ENCODE data around the gene HOATZ. TPM values are rescaled to one million over a fixed set of nuclear protein-coding genes. Genes with fewer than 3 reads are reported as not detected.

HOATZ gene
- total and polyA plus RNA-seq, 2 donors from 2014 or later = not detected

GRCh38 chr11:111490496-111490895 lies 24.1 kb upstream of the HOATZ start:
- H3K36me3 ChIP-seq (ENCODE audit: control insufficient read depth in 2 of 3, insufficient read depth in 3 of 3, low read length in 3 of 3) = no peaks in the 10 kb centered on the region
- intact Hi-C loops (cut with DNase I) = no loop called here
- TF ChIP-seq CTCF (IDR thresholded peaks at IDR 0.05; ENCODE audit: borderline replicate concordance, extremely low read depth, insufficient read depth) = no peak
- no peak overlapping the region for H3K27ac ChIP-seq (ENCODE audit: low read depth in 2 of 2, low read length in 2 of 2)
- FAIRE-seq = no peak
- H3K9ac ChIP-seq (ENCODE audit: low read length in 3 of 3) = no peak overlapping the region
- no peaks in the 10 kb centered on the region for H3K4me1 ChIP-seq (ENCODE audit: control insufficient read depth in 2 of 3, insufficient read depth in 2 of 3, low read depth in 1 of 3, low read length in 3 of 3)
- no peaks in the 10 kb centered on the region for H3K27me3 ChIP-seq (ENCODE audit: control insufficient read depth, insufficient read depth, low read length)
- DNase-seq = no peak
- H3K9me3 ChIP-seq (ENCODE audit: control insufficient read depth in 2 of 3, insufficient read depth in 1 of 3, low read length in 3 of 3) = peaks cover 0 to 7% (median 0%) of the 10 kb centered on the region in 3 donors
- H3K4me3 ChIP-seq (ENCODE audit: low read length in 3 of 3) = no peak overlapping the region

GRCh38 chr11:111494040-111494439 lies 20.5 kb upstream of the HOATZ start:
- FAIRE-seq = no peak
- H3K27ac ChIP-seq (ENCODE audit: low read depth in 2 of 2, low read length in 2 of 2) = no peak overlapping the region
- no peaks in the 10 kb centered on the region for H3K27me3 ChIP-seq (ENCODE audit: control insufficient read depth, insufficient read depth, low read length)
- no peaks in the 10 kb centered on the region for H3K36me3 ChIP-seq (ENCODE audit: control insufficient read depth in 2 of 3, insufficient read depth in 3 of 3, low read length in 3 of 3)
- no peak overlapping the region for H3K9ac ChIP-seq (ENCODE audit: low read length in 3 of 3)
- H3K4me1 ChIP-seq (ENCODE audit: control insufficient read depth in 2 of 3, insufficient read depth in 2 of 3, low read depth in 1 of 3, low read length in 3 of 3) = no peaks in the 10 kb centered on the region
- H3K9me3 ChIP-seq (ENCODE audit: control insufficient read depth in 2 of 3, insufficient read depth in 1 of 3, low read length in 3 of 3) = no peaks in the 10 kb centered on the region
- intact Hi-C loops (cut with DNase I) = no loop called here
- TF ChIP-seq CTCF (IDR thresholded peaks at IDR 0.05; ENCODE audit: borderline replicate concordance, extremely low read depth, insufficient read depth) = no peak
- no peak for DNase-seq
- H3K4me3 ChIP-seq (ENCODE audit: low read length in 3 of 3) = no peak overlapping the region

- FAIRE-seq = no peak
- intact Hi-C loops (cut with DNase I) = no loop called here
- Histone ChIP-seq H3K27me3 (ENCODE audit: control insufficient read depth, insufficient read depth, low read length) (no peaks in the 10 kb centered on the region), H3K27ac (ENCODE audit: low read depth in 2 of 2, low read length in 2 of 2) (no peak overlapping the region), H3K9me3 (ENCODE audit: control insufficient read depth in 2 of 3, insufficient read depth in 1 of 3, low read length in 3 of 3) (no peaks in the 10 kb centered on the region), H3K36me3 (ENCODE audit: control insufficient read depth in 2 of 3, insufficient read depth in 3 of 3, low read length in 3 of 3) (no peaks in the 10 kb centered on the region), H3K4me1 (ENCODE audit: control insufficient read depth in 2 of 3, insufficient read depth in 2 of 3, low read depth in 1 of 3, low read length in 3 of 3) (no peaks in the 10 kb centered on the region), H3K4me3 (ENCODE audit: low read length in 3 of 3) (no peak overlapping the region), H3K9ac (ENCODE audit: low read length in 3 of 3) (no peak overlapping the region)
- TF ChIP-seq CTCF (IDR thresholded peaks at IDR 0.05; ENCODE audit: borderline replicate concordance, extremely low read depth, insufficient read depth) = no peak
- no peak for DNase-seq
Measured at GRCh38 chr11:111499483-111499882, 15.1 kb upstream of the HOATZ start.

- no peak for DNase-seq
- no peaks in the 10 kb centered on the region for H3K27me3 ChIP-seq (ENCODE audit: control insufficient read depth, insufficient read depth, low read length)
- intact Hi-C loops (cut with DNase I) = no loop called here
Measured at GRCh38 chr11:111500481-111500880, 14.1 kb upstream of the HOATZ start.

More at GRCh38 chr11:111500481-111500880, 14.1 kb upstream of the HOATZ start:
- no peaks in the 10 kb centered on the region for H3K36me3 ChIP-seq (ENCODE audit: control insufficient read depth in 2 of 3, insufficient read depth in 3 of 3, low read length in 3 of 3)
- H3K9me3 ChIP-seq (ENCODE audit: control insufficient read depth in 2 of 3, insufficient read depth in 1 of 3, low read length in 3 of 3) = no peaks in the 10 kb centered on the region
- H3K9ac ChIP-seq (ENCODE audit: low read length in 3 of 3) = no peak overlapping the region
- no peak for FAIRE-seq
- no peak overlapping the region for H3K4me3 ChIP-seq (ENCODE audit: low read length in 3 of 3)
- no peaks in the 10 kb centered on the region for H3K4me1 ChIP-seq (ENCODE audit: control insufficient read depth in 2 of 3, insufficient read depth in 2 of 3, low read depth in 1 of 3, low read length in 3 of 3)
- H3K27ac ChIP-seq (ENCODE audit: low read depth in 2 of 2, low read length in 2 of 2) = no peak overlapping the region
- no peak for TF ChIP-seq CTCF (IDR thresholded peaks at IDR 0.05; ENCODE audit: borderline replicate concordance, extremely low read depth, insufficient read depth)

All from kidney (tissue), 14 donors.